Stimulated activated CD4-positive, alpha-beta T cell treated with anti-CD3 and anti-CD28 coated beads, Interleukin-1b, Interleukin-23, amount 100 ng/mL, for 4 hours (primary cell): ENCODE data around the gene RAP1A.

Experiments used
- DNase-seq, 2 donors: peaks; one replicate each; pipeline ENCODE4 v3.0.0-alpha.2; 2020; ENCODE audit warnings: low read depth in 2 of 2

The RAP1A gene

GRCh38 chr1:111719135-111719534 is 99.5 kb downstream of the RAP1A start:
- DNase-seq, result no peak

GRCh38 chr1:111719674-111720132 is 100.1 kb downstream of the RAP1A start:
- no peak for DNase-seq

- DNase-seq, result no peak
Measured at GRCh38 chr1:111720274-111720976, 100.8 kb downstream of the RAP1A start.

GRCh38 chr1:111720977-111721786 is 101.6 kb downstream of the RAP1A start:
- DNase-seq, result no peak

GRCh38 chr1:111723091-111723806 is 103.7 kb downstream of the RAP1A start:
- no peak for DNase-seq

- DNase-seq, result no peak
Measured at GRCh38 chr1:111723871-111724270, 104.3 kb downstream of the RAP1A start.

- no peak for DNase-seq
Measured at GRCh38 chr1:111725192-111725591, 105.6 kb downstream of the RAP1A start.

GRCh38 chr1:111727056-111727455 is 107.5 kb downstream of the RAP1A start:
- no peak for DNase-seq

- no peak for DNase-seq
Measured at GRCh38 chr1:111729271-111729921, 109.8 kb downstream of the RAP1A start.

- DNase-seq, result no peak
Measured at GRCh38 chr1:111729946-111730681, 110.5 kb downstream of the RAP1A start.

GRCh38 chr1:111730706-111731105 is 111.1 kb downstream of the RAP1A start:
- DNase-seq, result no peak

GRCh38 chr1:111731956-111732355 is 112.4 kb downstream of the RAP1A start:
- DNase-seq, result no peak

- DNase-seq, result no peak
Measured at GRCh38 chr1:111732718-111733117, 113.1 kb downstream of the RAP1A start.

- DNase-seq, result no peak
Measured at GRCh38 chr1:111733183-111733991, 113.8 kb downstream of the RAP1A start.

- no peak for DNase-seq
Measured at GRCh38 chr1:111733992-111734341, 114.4 kb downstream of the RAP1A start.

GRCh38 chr1:111734426-111734825 is 114.8 kb downstream of the RAP1A start:
- no peak for DNase-seq

GRCh38 chr1:111734856-111735255 is 115.3 kb downstream of the RAP1A start:
- DNase-seq, result no peak

GRCh38 chr1:111735321-111735720 is 115.7 kb downstream of the RAP1A start:
- DNase-seq, result no peak

- DNase-seq, result no peak
Measured at GRCh38 chr1:111735858-111736544, 116.4 kb downstream of the RAP1A start.
